ENCODE data around the gene HIPK1. TPM values are rescaled to one million over a fixed set of nuclear protein-coding genes. Genes with fewer than 3 reads are reported as not detected.

Gene HIPK1
- total RNA-seq, 6 experiments from 2014 or later, result 34.6 to 49.1 (median 38.7) TPM

DNA sequence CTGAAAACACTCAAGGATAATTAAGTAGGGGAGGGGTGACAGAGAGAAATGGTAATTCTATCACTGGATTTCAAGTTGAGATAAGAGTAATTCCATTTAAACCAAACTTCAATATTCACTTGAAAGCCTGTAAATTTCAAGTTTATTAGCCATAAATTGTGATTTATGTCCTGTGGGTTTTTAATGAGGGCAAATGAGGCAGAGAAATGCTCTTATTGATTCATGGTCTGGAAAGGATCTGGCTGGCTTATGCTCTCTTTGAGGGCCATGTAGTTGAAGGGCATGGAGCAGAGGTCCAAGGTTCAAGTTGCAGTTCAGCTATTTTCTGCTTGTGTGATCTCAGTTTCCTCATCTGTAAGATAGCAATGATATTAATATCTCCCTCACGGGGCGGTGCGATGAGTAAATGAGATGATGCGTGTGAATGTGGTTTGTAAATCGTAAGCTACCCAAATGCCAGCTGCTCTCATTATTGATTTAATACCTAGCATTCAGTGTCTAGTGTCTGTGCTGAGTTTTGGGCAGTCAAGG lies 62.4 kb downstream of the HIPK1 start:
- peaks cover 26% of the 10 kb centered on the region for H3K36me3 Mint-ChIP-seq (ENCODE audit: low read depth)
- peaks cover 5% of the 10 kb centered on the region for H3K27me3 Mint-ChIP-seq (ENCODE audit: insufficient read depth)
- peaks cover 12% of the 10 kb centered on the region for H3K4me1 Mint-ChIP-seq (ENCODE audit: low read depth)
- no peak overlapping the region for H3K4me3 Mint-ChIP-seq
- no peak for DNase-seq
- H3K9me3 Mint-ChIP-seq, result peaks cover 26% of the 10 kb centered on the region
- H3K27ac Mint-ChIP-seq, result no peak overlapping the region
- TF ChIP-seq, protein P1, sequence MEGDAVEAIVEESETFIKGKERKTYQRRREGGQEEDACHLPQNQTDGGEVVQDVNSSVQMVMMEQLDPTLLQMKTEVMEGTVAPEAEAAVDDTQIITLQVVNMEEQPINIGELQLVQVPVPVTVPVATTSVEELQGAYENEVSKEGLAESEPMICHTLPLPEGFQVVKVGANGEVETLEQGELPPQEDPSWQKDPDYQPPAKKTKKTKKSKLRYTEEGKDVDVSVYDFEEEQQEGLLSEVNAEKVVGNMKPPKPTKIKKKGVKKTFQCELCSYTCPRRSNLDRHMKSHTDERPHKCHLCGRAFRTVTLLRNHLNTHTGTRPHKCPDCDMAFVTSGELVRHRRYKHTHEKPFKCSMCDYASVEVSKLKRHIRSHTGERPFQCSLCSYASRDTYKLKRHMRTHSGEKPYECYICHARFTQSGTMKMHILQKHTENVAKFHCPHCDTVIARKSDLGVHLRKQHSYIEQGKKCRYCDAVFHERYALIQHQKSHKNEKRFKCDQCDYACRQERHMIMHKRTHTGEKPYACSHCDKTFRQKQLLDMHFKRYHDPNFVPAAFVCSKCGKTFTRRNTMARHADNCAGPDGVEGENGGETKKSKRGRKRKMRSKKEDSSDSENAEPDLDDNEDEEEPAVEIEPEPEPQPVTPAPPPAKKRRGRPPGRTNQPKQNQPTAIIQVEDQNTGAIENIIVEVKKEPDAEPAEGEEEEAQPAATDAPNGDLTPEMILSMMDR (IDR thresholded peaks at IDR 0.05), result no peak

DNA sequence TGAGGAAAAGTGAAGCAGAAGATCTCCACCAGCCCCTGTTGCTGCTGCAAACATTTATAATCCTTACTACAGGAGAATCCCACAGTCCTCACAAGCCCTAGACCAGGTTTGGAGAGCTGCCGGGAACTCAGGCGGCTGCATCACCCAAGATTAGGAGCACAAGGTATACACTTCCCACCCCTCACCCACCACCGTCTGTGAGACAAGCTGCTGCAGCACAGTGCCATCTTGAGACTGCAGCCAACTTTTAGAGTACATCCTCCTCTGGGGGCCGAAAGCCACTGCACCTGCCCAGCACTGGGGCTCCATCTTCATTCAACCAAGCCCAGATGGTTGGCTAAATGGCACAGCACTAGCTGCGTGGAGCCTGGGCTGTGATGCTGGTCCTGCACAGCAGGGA lies 63.9 kb downstream of the HIPK1 start:
- Mint-ChIP-seq H3K4me3 (no peak overlapping the region), H3K9me3 (peaks cover 31% of the 10 kb centered on the region), H3K4me1 (ENCODE audit: low read depth) (peaks cover 4% of the 10 kb centered on the region), H3K27me3 (ENCODE audit: insufficient read depth) (peaks cover 5% of the 10 kb centered on the region), H3K27ac (no peak overlapping the region), H3K36me3 (ENCODE audit: low read depth) (peaks cover 22% of the 10 kb centered on the region)
- no peak for DNase-seq
- TF ChIP-seq, protein P1 (IDR thresholded peaks at IDR 0.05), result no peak

DNA sequence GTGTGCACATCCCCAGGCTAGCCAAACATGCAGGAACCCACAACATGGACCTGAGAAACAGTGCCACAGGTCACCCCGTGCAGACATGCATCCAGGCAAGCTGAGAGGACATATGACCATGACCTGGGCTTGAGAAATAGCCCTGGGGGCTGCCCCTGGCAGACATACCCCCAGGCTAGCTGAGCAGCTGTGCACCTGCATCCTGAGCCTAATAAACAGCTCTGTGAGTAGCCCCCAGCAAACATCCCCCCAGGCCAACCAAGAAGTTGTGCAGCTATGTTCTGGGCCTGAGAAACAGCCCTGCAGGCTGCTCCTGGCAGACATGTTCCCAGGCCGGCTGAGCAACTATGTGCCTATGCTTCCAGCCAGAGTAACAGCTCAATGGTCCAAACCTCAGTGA lies 64.6 kb downstream of the HIPK1 start:
- TF ChIP-seq, protein P1 (IDR thresholded peaks at IDR 0.05), result no peak
- Mint-ChIP-seq H3K27me3 (ENCODE audit: insufficient read depth) (peaks cover 5% of the 10 kb centered on the region), H3K4me1 (ENCODE audit: low read depth) (peaks cover 9% of the 10 kb centered on the region), H3K9me3 (peaks cover 31% of the 10 kb centered on the region), H3K27ac (no peak overlapping the region), H3K36me3 (ENCODE audit: low read depth) (peaks cover 22% of the 10 kb centered on the region), H3K4me3 (no peak overlapping the region)
- DNase-seq, result no peak

DNA sequence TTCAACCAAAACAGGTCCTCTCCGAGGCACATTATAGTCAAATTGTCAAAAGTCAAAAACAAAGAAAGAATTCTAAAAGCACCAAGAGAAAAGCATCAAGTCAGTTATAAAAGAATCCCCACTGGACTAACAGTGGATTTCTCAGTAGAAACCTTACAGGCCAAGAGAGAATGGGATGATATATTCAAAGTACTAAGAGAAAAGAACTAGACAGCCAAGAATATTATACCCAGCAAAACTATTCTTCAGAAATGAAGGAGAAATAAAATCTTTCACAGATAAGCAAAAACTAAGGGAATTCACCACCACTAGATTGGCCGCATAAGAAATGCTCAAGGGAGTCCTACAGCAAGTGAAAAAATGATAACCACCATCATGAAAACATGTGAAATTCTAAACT lies 66.3 kb downstream of the HIPK1 start:
- TF ChIP-seq, protein P1 (IDR thresholded peaks at IDR 0.05), result no peak
- peaks cover 3% of the 10 kb centered on the region for H3K27me3 Mint-ChIP-seq (ENCODE audit: insufficient read depth)
- H3K4me1 Mint-ChIP-seq (ENCODE audit: low read depth), result peaks cover 9% of the 10 kb centered on the region

DNA sequence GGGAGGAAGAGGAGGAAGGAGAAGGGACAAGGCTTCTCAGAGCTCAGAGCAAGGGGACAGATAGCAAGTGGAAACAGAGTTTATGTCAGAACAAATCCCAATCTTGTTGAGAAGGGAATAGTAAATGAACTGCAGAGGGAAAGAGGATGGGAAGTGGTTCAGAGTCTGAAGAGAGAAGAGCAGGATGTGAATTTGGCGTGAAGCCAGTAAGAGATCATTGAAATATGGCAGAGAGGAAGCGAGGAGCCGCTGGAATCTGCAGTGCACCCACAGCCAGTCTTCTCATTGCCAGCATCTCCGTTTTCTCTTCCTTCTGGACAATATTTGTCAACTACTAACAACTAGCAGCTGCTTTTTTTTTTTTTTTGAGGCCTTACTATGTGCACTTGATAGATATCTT lies 69.2 kb downstream of the HIPK1 start:
- TF ChIP-seq, protein P1 (IDR thresholded peaks at IDR 0.05), result no peak
- H3K9me3 Mint-ChIP-seq, result peaks cover 31% of the 10 kb centered on the region
- peaks cover 2% of the 10 kb centered on the region; the same call in 1 of the 2 replicates for H3K27me3 Mint-ChIP-seq (ENCODE audit: insufficient read depth)
- H3K4me3 Mint-ChIP-seq, result no peak overlapping the region
- no peak overlapping the region for H3K27ac Mint-ChIP-seq
- DNase-seq, result no peak
- peaks cover 20% of the 10 kb centered on the region for H3K4me1 Mint-ChIP-seq (ENCODE audit: low read depth)
- H3K36me3 Mint-ChIP-seq (ENCODE audit: low read depth), result peaks cover 17% of the 10 kb centered on the region

More for the DNA sequence above, 66.3 kb downstream of the HIPK1 start:
- Mint-ChIP-seq H3K36me3 (ENCODE audit: low read depth) (peaks cover 22% of the 10 kb centered on the region), H3K27ac (no peak overlapping the region), H3K9me3 (peaks cover 31% of the 10 kb centered on the region), H3K4me3 (no peak overlapping the region)
- DNase-seq, result no peak
